GM19099 (cell line): Measurements from ENCODE around the gene KRT82.

Source experiments
- POLR2A ChIP-seq: IDR thresholded peaks from 3 replicates; pipeline ENCODE4 v1.6.1; 2011; ENCODE audit warnings: low read depth; ENCODE audit not compliant: insufficient read length; ENCODE audit errors: extremely low read depth

The KRT82 gene

DNA sequence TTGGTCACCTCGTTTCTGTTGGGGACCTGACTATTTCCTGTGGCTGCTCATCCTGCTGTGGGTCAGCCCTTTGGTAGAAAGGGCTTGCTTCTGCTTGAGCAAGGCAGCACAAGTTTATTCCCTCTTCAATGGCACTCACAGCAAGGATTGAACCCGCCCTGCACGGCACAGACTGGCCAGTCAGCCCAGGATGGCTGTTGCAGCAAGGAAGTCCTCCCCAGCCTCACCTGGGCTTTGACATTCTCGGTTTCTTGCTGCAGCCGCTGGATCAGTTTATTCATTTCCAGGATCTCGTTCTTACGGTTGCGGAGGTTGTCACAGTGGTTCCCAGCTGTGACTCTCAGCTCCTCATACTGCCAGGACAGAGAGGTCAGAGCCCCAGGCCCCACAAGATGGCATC is 9.5 kb downstream of the KRT82 start:
- no peak for TF ChIP-seq POLR2A

DNA sequence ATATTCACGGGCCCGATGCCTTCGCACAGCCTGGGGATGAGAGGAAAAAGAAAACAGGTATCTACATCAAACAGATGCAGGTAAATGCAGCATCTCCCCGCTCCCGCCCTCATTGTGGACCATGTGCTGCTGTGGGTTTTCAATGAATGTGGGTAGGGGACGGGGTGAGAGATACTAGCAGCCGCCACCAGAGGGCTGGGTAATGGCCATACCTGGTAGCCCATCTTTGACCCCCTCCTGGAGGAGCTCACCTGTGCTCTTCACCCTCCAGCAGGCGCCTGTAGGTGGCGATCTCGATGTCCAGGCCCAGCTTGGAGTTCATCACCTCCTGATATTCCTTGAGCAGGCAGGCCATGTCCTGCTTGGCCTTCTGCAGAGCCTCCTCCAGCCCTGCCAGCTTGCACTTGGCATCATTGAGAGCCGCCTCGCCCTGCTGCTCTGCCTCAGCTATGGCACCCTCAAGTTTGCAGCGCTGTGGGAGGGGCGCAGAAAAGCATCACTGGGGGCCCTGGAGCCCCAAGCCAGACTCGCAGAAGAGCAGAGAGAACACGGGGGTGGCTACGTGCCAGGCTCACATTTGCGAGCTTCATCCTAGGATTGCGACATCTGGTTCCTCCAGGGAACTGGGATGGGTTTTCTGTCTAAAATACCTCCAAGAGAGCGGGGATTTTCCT is 10.2 kb downstream of the KRT82 start:
- no peak for TF ChIP-seq POLR2A

- no peak for TF ChIP-seq POLR2A
Measured at GRCh38 chr12:52394836-52395405, 11.2 kb downstream of the KRT82 start.

GRCh38 chr12:52392465-52393007 is 13.6 kb downstream of the KRT82 start:
- TF ChIP-seq POLR2A, result no peak

GRCh38 chr12:52391618-52392002 is 14.5 kb downstream of the KRT82 start:
- TF ChIP-seq POLR2A, result no peak

GRCh38 chr12:52390739-52391617 is 15.2 kb downstream of the KRT82 start:
- TF ChIP-seq POLR2A, result no peak

- TF ChIP-seq POLR2A, result no peak
Measured at GRCh38 chr12:52389313-52390207, 16.6 kb downstream of the KRT82 start.

GRCh38 chr12:52387859-52388258 is 18.3 kb downstream of the KRT82 start:
- TF ChIP-seq POLR2A, result no peak

DNA sequence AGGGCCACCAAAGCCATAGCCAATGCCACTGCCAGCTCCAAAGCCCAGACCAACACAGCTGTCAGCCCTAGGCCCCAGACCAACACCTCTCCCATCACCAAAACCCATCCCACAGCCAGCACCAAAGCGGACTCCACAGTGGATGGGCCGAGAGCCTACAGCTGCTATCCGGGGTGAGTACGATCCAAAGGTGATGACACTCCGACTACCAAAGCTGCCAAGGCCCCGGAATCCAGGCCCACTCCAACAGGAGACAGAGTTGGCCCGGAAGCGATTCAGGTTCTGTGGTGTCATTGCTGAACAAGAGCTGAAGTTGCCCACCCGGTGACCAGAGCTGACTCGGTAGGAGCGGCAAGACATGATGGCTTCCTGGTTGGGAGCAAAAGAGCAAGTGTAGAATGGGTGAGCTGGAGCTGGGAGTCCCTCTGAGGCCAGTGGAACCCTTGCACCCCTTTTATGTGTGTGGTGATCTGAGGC is 20.9 kb downstream of the KRT82 start, which contains the start of gene KRT84:
TSS of gene KRT84 (minus strand) at position 427 of the 477 bp plus-strand sequence. CDS start at position 360, 67 bp downstream.
- no peak for TF ChIP-seq POLR2A

- TF ChIP-seq POLR2A, result no peak
Measured at GRCh38 chr12:52383331-52383730, 22.8 kb downstream of the KRT82 start.

DNA sequence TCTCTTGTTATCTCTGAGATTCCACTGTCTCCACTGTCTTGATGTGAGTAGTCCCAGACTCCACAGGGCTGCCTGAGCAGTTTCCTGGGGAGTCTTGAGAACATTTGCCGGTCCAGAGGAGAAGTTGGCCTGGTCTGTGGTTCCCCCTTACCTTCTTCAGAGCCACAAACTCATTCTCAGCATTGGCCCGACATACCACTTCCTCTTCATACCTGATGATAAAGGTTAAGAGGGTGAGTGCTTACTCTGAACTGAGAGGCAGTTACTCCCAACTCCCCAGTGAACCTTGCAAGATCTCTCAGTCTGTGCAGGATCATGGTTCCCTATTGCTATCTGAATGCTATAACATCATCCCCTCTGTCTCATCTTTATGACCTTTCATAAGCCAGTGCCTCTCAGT is 23.3 kb downstream of the KRT82 start:
- TF ChIP-seq POLR2A, result no peak

DNA sequence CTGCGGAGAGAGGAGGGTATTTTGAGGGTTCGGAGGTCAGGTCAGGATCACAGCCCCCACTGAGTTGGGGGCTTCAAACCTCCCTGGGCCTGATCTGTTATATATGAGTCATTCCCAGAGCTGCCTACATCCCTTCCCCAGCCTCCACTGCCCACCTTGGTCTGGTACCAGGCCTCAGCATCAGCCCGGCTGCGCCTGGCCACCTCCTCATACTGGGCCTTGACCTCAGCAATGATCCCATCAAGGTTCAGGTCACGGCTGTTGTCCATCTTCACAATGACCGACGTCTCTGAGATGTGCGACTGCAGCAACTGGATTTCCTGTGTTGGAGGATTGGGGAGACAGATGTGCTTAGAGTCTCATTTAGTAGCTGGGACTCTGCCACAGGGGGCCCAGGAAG is 24.9 kb downstream of the KRT82 start:
- TF ChIP-seq POLR2A, result no peak

GRCh38 chr12:52380271-52380694 is 25.9 kb downstream of the KRT82 start:
- TF ChIP-seq POLR2A, result no peak

- no peak for TF ChIP-seq POLR2A
Measured at GRCh38 chr12:52379536-52379935, 26.6 kb downstream of the KRT82 start.

DNA sequence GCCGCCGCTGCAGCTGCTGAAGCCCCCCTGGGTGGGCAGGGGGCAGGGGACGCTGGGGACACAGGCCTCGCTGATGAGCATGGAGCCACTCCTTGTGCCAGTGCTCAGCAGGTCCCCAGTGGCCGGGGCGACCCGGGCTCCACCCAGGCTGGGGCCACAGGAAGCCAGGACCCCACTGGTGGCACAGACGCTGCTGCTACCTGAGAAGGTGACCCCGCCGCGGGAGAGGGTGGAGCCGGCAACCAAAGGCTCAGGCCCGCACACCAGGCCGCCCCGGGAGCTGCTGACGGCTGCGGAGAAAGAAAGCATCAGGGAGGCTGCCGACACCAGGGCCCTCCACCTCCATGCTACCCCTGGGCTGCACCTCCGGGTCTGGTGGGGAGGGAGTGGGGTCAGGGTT is 28.0 kb downstream of the KRT82 start:
- no peak for TF ChIP-seq POLR2A

- TF ChIP-seq POLR2A, result no peak
Measured at GRCh38 chr12:52377266-52377665, 28.9 kb downstream of the KRT82 start.
